ENCODE measurements around the gene NHLRC1.

- TF ChIP-seq FOXA1 (IDR thresholded peaks at IDR 0.05) = no peak
- no peak for TF ChIP-seq BHLHE40 (IDR thresholded peaks at IDR 0.05; ENCODE audit: borderline replicate concordance)
- TF ChIP-seq ELF4 (IDR thresholded peaks at IDR 0.05) = no peak
- no peak for TF ChIP-seq TARDBP (IDR thresholded peaks at IDR 0.05)
- no peak for TF ChIP-seq SP1 (IDR thresholded peaks at IDR 0.05)
- TF ChIP-seq HDGF (IDR thresholded peaks at IDR 0.05; ENCODE audit: borderline replicate concordance) = no peak
- no peak for TF ChIP-seq FOXK2 (IDR thresholded peaks at IDR 0.05)
- no peak for TF ChIP-seq CTBP1 (IDR thresholded peaks at IDR 0.05; ENCODE audit: borderline replicate concordance)
- TF ChIP-seq NFRKB (IDR thresholded peaks at IDR 0.05) = no peak
- no peak for TF ChIP-seq L3MBTL2 (conservative IDR thresholded peaks at IDR 0.05)
- TF ChIP-seq SUZ12 (IDR thresholded peaks at IDR 0.05) = no peak
- TF ChIP-seq PKNOX1 (IDR thresholded peaks at IDR 0.05) = no peak
Observed at GRCh38 chr6:18138906-18139305, 16.4 kb upstream of the NHLRC1 start.

Measured in HEK293T (cell line).